GM12801 (cell line): ENCODE measurements around the gene USP6NL.

Experiments
- CTCF ChIP-seq: IDR thresholded peaks from one replicate; pipeline ENCODE4 v1.5.1; 2011; ENCODE audit warnings: control low read depth; ENCODE audit not compliant: insufficient read length; ENCODE audit errors: extremely low read depth

Gene USP6NL

GRCh38 chr10:11587722-11588259 lies 23.7 kb downstream of the USP6NL start:
- no peak for TF ChIP-seq CTCF

- TF ChIP-seq CTCF, result no peak
These were observed 25.3 kb downstream of the USP6NL start for GRCh38 chr10:11586170-11586569.

- no peak for TF ChIP-seq CTCF
These were observed 30.2 kb downstream of the USP6NL start for GRCh38 chr10:11581213-11581612.

- no peak for TF ChIP-seq CTCF
These were observed 31.6 kb downstream of the USP6NL start for GRCh38 chr10:11579885-11580284.

GRCh38 chr10:11578802-11579255 lies 32.6 kb downstream of the USP6NL start:
- TF ChIP-seq CTCF, result no peak

GRCh38 chr10:11576092-11576809 lies 35.2 kb downstream of the USP6NL start:
- no peak for TF ChIP-seq CTCF

GRCh38 chr10:11573497-11573896 lies 38.0 kb downstream of the USP6NL start:
- TF ChIP-seq CTCF, result no peak
